H1 (cell line): ENCODE measurements around the gene VWA7. TPM values are rescaled to one million over a fixed set of nuclear protein-coding genes. Genes with fewer than 3 reads are reported as not detected.

ENCODE experiments used
- CHD7 ChIP-seq: fragments of 300-600 bp; sonication (generic); IDR thresholded peaks from 2 replicates; pipeline ENCODE4 v1.7.1; 2012; ENCODE audit warnings: low read length, moderate library complexity, mild to moderate bottlenecking, inconsistent platforms; ENCODE audit not compliant: insufficient replicate concordance
- GABPA ChIP-seq: IDR thresholded peaks from 2 replicates; pipeline ENCODE4 v1.6.1; 2011; ENCODE audit warnings: mild to moderate bottlenecking, low read length, moderate library complexity, borderline replicate concordance; ENCODE audit not compliant: insufficient read depth
- HDAC2 ChIP-seq, 2 experiments: fragments of 300-600 bp in 1 of 2; sonication (generic) in 1 of 2; IDR thresholded peaks; 2 replicates each; pipeline ENCODE4 v1.6.1; 2011 to 2012; ENCODE audit warnings: low read depth in 2 of 2, low read length in 2 of 2, mild to moderate bottlenecking in 2 of 2, moderate library complexity in 2 of 2, borderline replicate concordance in 1 of 2, inconsistent platforms in 1 of 2
- SIRT6 ChIP-seq: IDR thresholded peaks from one replicate; pipeline ENCODE4 v1.7.1; 2012; ENCODE audit warnings: low read length, inconsistent platforms
- TAF7 ChIP-seq: optimal IDR thresholded peaks from 2 replicates; pipeline ENCODE3; 2011; ENCODE audit warnings: low read depth, mild to moderate bottlenecking, inconsistent platforms, low read length, moderate library complexity, borderline replicate concordance
- polyA plus RNA-seq, 7 experiments: library from polyadenylated mRNA; depleted of rRNA in 3 of 7; stranded (reverse) in 5 of 7; unstranded in 2 of 7; fragments of >200 nt in 5 of 7; fragments of 200-250 nt in 2 of 7; gene quantifications; 1 replicate in 5 of 7; 2 replicates in 1 of 7; 4 replicates in 1 of 7; pipeline versions ENCODE4 v1.2.1 to v1.2.3, GENCODE V29; 2011 to 2013; ENCODE audit warnings: missing spikeins in 2 of 7, mixed read lengths in 2 of 7
- total RNA-seq: library from RNA; stranded (reverse); fragmentation: NEBNext Ultra II Directional; extraction: Animal tissue kit (Norgen Biotek cat#: 25700); gene quantifications from 2 replicates; pipeline ENCODE4 v1.2.1, GENCODE V29; 2021

Gene VWA7
- total and polyA plus RNA-seq, 2 of the 8 experiments (the other 6 are each of a cell fraction or from before 2014, with no cell fraction given), result 0.82 to 2.1 TPM

- TF ChIP-seq SIRT6 (no peak), TAF7 (no peak), HDAC2 (IDR thresholded peaks at IDR 0.05; ENCODE audit: borderline replicate concordance in 1 of 2, low read depth in 2 of 2, low read length in 2 of 2) (no peak), CHD7 (no peak), GABPA (no peak)
Observed at GRCh38 chr6:31761343-31761742, 15.8 kb downstream of the VWA7 start (continued).
